Colon (tissue), 2 donors: ENCODE data around the gene PROX1.

ENCODE experiments used
- FAIRE-seq: peaks from 2 replicates; lab custom pipeline; 2012; peaks lifted over from hg19 to GRCh38; lab: Jason Lieb, UNC
- donor health status: control.
- donor health status: control.

The PROX1 gene

DNA sequence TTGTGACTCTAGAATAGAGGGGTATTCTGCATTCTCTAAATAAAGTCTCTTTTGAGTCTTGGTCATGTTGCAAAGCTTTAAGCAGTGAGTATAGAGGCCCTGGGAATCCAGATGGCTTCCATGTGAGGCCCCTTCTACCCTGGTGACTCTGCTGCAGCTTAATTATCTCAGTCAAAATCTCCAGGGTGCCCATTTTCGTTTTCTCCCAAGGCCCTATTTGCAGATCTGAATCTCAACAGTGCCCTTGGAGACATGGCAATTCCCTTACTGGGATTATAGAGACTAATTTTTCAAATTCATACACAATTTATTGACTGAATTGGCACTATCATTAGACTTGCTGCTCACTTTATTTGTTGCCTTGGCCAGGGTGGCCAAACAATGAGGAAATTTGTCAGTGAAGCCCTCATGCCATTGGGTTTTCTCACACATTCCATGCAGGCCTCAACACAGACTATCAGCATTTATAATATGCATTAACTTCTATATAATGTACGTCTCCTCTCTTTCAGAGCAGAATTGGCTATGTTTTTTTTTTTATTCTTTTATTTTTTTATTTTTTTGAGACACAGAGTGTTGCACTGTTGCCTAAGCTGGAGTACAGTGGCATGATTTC, 35.1 kb downstream of the PROX1 start:
- no peak for FAIRE-seq

GRCh38 chr1:214026985-214027384, 39.2 kb downstream of the PROX1 start:
- no peak for FAIRE-seq

DNA sequence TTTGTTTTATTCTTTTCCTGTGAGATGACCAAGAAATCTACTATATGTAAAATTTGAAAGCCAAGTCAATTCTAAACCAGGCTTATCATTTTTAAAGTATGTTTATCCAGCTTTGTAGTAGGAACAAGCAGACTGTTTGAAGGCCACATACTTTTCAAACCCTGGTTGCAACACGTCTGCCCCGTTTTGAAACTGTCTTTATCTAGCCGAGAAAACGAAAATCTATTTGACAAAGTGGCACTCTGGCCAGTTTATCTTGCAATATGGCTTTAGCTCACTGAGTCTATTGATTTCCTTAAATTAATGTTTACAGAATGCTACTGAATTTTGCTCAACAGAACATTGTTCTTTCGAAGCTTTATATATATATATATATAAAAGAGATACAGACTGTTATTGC, 39.7 kb downstream of the PROX1 start:
- no peak for FAIRE-seq

DNA sequence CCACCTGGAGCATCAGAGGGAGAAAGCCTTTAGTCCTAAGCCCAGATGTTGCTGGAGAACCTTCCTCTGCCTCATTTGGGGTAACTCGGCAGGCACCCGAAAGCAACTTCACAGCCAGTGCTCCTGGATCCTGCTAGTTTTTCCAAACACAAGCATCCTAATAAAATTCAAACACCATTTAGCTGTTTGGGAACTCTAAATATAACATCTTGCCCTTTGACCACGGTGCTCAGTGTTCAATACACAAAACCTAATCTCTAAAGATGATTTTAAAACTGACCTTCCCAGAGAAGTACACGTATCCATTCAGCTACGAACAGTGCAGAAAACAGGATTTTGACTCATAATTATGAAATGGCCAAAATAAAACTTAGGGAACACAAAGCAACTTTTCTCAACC, 40.3 kb downstream of the PROX1 start:
- FAIRE-seq, result no peak

DNA sequence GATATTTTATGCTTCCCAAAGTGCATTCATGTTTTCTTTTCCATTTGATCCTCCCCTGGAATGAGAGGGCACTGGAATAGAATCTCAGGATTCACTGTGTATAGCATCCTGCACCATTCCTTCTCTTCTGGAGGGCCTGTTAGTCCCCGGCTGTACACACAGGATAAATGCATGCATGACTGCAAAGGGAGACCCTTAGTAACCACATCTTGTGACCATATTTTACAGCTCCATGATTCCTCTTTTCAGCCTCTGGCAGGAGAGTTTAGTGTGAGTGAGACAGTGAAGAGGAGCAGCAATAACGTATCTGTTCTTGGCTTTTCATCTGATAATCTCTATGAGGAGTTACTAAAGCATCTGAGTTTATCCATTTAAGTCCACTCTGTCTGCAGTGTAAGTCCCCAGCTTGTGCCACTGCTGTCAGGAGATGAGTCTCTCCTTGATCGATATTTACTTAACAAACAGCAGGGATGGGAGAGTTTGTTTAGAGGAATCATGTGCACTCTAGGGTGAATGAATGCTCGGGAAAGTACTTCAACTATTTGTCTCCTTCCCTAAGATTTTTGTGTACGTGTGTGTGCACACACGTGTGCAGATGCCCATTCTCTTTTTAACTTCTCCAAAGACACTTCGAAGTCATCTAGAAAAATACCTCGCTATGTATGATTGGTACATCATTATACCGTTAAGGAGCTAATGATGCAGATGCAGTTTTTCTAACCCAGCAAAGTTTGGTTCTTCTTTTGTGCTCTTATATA, 41.1 kb downstream of the PROX1 start:
- no peak for FAIRE-seq

- FAIRE-seq, result no peak
Measured at GRCh38 chr1:214029796-214030195, 42.0 kb downstream of the PROX1 start.

GRCh38 chr1:214031267-214031650, 43.5 kb downstream of the PROX1 start:
- FAIRE-seq, result no peak

- FAIRE-seq, result no peak
Measured at GRCh38 chr1:214037468-214037867, 49.7 kb downstream of the PROX1 start.

DNA sequence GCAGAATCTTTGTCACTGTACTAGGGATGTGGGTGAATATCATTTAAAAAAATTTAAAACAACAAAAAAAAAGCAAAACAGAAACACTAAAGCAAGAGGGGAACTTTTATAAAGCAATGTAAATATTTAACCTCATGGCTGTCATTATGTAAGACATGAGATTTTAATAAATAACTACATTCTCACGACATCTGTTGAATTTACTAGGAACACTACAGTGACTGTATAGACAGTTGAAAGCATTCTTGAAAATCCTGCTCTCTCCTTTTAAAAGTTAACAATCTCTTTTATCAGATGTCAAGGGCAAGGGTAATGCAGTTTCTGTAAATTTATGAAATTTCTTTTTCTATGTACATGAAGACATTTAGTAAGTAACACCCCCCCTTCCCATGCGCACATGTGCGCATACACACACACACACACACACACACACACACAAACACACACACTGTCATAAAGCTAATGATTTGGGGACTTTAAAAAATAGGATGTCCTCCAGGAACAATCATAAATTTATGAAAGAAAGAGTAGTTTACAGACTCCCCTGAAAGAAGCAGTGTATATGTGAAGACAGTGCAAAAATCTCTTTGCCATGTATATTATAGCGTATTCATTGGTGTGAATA, 51.7 kb downstream of the PROX1 start:
- FAIRE-seq, result no peak

DNA sequence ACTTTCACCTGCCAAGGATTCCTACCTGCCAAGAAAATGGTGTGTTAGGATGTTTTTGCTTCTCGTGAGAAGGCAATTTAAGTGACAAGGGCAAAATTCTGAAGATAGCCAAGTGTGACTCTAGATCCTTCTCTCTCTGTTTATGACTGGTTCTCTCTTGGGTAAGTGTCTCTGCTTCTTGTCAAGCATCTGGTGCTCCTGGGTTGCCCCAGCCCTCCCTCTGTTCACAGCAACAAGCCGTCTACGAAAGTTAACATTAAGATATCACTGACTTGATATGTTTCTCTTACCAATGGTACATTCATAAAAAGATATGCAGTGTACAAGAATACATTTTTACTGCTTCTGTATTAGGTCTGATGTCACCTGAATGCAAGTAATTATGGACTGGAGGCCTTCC, 55.4 kb downstream of the PROX1 start:
- FAIRE-seq, result no peak

- FAIRE-seq, result no peak
Measured at GRCh38 chr1:214044438-214045214, 56.9 kb downstream of the PROX1 start.

- no peak for FAIRE-seq
Measured at GRCh38 chr1:214050513-214051401, 63.0 kb downstream of the PROX1 start.

GRCh38 chr1:214051786-214052185, 64.0 kb downstream of the PROX1 start:
- no peak for FAIRE-seq

DNA sequence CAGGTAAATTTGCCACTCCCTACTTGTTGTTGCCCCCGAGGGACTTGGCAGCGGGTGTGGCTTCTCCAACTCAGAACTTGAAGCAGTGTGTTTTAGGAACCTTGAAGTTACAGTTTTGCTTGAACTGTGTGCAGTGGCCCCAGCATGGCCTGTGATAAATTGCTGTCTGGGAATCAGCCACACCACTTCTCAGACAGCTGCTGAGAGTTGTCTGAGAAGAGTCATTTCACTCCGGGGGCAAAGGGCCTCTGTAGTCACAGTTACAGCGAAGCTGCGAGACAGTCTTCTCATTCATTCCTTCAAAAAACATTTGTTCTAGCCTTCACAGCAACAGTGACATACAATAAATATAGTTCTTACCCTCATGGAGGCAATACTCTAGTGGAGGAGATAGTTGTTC, 70.3 kb downstream of the PROX1 start:
- no peak for FAIRE-seq

GRCh38 chr1:214066190-214066589, 78.4 kb downstream of the PROX1 start:
- no peak for FAIRE-seq

- FAIRE-seq, result no peak
Measured at GRCh38 chr1:214066936-214067335, 79.2 kb downstream of the PROX1 start.

DNA sequence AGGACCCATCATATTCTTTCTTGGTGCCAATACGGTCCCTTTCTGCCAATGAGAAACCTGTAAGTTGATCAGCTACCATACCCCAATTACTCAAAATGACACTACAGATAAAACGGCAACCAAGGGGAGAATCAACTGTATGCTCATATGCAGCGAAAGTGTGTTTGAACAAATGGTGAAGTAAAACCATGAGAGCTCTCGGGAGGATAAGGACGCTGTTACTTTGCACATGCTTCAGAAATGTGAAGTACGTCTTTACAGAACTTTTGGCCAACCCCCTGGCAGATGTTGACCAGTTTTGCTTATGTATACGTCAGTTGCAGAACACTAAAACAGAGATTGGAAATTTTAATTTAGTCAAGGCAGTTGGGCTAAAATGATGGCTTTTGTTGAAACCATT, 79.6 kb downstream of the PROX1 start:
- no peak for FAIRE-seq

- no peak for FAIRE-seq
Measured at GRCh38 chr1:214067853-214068703, 80.3 kb downstream of the PROX1 start.

DNA sequence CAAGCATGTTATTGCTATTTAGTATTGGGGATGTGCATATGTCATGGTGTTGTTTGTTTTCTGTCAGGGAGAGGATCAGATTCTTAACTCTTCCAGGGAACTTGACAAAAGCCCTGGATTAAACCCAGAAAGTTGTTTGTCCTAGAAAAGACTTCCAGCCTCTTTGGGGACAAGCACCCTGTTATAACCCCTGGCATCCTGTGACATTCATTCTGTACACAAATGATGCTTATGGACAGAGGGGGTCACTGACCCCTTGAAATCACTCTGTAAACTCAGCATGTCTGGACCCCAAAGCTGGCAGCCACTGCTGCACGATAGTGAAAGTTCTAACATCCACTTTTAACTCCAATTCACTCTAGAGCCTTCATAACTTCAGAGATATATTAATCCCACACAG, 81.2 kb downstream of the PROX1 start:
- FAIRE-seq, result no peak

- FAIRE-seq, result no peak
Measured at GRCh38 chr1:214071469-214071868, 83.7 kb downstream of the PROX1 start.
